Kidney glomerular epithelial cell (primary cell): ENCODE measurements around the gene MED12L.
"Not testable (repeated sequence)": the region's sequence is repeated elsewhere in the genome, so short reads cannot be mapped to it uniquely, and the experiment has no call there.

Experiments used
- DNase-seq: peaks from one replicate; lab custom pipeline; 2025; lab: John Stamatoyannopoulos, UW

The MED12L gene, protein sequence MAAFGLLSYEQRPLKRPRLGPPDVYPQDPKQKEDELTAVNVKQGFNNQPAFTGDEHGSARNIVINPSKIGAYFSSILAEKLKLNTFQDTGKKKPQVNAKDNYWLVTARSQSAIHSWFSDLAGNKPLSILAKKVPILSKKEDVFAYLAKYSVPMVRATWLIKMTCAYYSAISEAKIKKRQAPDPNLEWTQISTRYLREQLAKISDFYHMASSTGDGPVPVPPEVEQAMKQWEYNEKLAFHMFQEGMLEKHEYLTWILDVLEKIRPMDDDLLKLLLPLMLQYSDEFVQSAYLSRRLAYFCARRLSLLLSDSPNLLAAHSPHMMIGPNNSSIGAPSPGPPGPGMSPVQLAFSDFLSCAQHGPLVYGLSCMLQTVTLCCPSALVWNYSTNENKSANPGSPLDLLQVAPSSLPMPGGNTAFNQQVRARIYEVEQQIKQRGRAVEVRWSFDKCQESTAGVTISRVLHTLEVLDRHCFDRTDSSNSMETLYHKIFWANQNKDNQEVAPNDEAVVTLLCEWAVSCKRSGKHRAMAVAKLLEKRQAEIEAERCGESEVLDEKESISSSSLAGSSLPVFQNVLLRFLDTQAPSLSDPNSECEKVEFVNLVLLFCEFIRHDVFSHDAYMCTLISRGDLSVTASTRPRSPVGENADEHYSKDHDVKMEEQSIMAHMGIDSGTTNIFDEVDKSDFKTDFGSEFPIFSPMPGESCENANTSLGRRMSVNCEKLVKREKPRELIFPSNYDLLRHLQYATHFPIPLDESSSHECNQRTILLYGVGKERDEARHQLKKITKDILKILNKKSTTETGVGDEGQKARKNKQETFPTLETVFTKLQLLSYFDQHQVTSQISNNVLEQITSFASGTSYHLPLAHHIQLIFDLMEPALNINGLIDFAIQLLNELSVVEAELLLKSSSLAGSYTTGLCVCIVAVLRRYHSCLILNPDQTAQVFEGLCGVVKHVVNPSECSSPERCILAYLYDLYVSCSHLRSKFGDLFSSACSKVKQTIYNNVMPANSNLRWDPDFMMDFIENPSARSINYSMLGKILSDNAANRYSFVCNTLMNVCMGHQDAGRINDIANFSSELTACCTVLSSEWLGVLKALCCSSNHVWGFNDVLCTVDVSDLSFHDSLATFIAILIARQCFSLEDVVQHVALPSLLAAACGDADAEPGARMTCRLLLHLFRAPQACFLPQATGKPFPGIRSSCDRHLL (N-terminal part only)

DNA sequence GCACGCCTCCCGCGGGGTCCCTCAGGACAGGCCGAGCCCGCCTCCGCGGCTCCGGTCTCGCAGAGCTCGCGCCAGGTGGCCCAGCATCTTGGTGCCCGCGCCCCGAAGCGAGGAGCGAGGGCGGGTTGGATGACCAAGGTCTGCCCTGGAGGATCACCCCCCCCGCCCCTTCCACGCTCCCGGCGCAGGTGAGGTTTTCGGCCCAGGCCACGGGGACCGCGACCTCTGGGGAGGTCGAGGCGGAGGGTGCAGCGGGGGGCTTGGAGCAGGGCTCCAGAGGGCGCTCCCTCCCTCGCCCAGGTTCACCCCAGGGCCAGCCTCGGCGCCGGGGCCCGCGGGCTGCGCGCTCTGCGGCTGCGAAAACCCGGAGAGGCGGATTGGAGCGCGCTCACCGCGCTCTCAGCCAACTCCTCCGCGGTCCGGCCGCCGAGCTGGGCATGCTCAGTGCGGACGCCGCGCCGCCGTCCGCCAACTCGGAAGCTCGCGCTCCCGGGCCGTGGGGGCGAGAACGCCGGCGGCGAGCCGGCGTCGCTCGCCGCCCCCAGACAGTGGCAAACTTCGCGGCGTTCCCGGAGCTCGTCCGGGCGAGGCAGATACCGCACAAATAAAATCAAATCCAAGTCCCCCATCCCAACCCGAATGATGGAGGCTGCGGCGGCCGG, at the start of gene MED12L:
Gene MED12L, plus strand, starts transcription at position 438 of the 662 bp plus-strand sequence. CDS start 1,263 bp downstream, outside the sequence.
- DNase-seq: peak; percentile 22

DNA sequence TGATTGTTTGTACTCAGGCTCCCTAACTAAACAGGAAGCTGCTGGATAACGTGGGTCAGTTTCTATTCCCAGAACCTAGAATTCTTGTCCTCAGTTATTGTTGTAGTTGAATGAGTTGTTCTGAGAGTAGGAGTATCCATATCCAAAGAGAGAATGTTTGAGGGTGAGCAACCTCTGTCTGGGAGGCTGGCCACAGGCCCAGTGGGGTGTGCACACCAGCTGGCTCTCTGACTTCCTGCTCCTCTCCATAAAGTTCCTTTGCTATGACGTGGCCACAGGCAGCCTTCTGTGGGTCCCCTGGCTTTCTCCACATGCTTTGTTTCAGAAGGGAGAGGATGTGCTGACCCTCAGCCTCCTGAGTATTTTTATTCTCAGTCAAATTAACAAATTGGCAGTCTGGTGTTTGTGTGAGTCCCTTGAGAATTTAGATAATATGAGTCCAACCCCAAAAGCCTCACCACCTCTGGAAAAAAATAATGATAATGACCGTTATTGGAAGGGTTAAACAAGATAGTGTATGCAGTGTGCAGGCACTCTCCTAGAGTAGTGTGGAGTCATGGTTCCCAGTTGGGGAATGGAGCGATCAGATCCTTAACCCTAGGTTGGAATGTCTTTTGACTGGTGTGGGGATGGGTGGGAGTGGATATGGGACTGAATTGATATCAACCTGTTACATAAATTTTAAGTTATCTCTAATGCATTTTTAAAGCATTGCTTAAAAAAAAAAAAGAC, 47.6 kb upstream of the MED12L start:
- peak; percentile 91 for DNase-seq

DNA sequence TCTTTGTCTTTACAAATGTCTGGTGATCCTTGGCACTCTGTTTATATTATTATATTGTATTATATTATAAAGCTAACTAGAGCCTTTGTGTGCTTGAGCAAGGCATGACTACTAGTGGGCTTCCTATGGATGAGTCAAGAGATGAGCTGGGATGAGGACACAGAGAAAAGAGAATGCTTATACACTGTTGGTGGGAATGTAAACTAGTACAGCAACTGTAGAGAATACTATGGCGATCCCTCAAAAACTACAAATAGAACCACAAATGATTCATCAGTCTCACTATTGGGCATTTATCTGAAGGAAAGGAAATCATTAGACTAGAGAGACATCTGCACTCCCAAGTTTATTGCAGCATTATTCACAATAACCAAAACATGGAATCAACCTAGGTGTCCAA, 40.8 kb upstream of the MED12L start:
- no peak for DNase-seq

DNA sequence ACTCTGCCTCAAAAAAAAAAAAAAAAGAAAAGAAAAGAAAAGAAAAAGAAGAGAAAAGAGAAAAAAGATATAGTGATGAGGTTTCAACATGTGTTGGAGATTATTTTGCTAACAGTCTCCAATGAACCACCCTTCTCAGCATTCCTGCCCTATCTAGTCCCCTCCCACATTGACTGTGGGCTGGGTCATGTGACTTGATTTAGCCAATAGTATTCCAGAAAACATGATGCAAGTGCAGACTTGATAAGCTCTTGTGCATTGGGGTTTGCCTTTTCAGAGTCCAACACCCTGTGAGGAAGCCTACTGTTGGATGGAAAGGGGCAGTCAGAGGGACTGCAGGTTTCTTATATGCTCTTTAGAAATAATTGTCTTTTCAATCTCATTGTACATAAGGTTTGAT, 37.8 kb upstream of the MED12L start:
- DNase-seq: no peak

DNA sequence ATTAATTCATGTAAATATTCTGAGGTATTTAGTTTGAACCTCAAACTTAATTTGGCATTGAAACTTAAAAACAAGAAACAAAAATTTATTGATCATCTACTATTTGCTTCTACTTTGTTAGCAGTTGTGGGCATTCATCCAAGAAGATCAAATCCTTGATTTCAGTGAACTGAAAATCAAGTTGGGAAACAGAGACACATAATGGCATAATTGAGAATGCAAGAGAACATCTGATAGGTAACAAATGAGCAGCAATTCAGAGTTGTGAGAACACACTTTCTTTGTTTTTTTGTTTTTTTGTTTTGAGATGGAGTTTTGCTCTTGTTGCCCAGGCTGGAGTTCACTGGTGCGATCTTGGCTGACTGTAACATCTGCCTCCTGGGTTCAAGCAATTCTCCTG, 33.9 kb upstream of the MED12L start:
- DNase-seq: no peak

DNA sequence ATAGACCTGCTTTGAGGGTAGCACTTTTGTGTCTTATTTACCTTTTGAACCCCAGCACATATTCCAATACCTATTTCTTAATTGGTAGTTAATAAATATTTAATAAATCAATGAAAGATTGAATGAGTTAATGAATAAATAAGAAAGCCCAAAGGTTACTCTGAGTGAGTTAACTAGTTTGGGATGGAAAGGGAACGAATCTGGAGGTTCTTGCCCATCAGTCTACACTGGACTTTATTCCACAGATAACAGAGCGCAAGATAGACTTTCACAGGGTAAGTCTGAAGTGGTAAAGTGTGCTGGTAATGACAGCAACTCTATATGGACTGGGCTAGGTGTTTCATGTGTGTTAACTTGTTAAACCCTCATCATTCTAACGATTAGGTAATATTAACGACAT, 33.1 kb upstream of the MED12L start:
- no peak for DNase-seq

DNA sequence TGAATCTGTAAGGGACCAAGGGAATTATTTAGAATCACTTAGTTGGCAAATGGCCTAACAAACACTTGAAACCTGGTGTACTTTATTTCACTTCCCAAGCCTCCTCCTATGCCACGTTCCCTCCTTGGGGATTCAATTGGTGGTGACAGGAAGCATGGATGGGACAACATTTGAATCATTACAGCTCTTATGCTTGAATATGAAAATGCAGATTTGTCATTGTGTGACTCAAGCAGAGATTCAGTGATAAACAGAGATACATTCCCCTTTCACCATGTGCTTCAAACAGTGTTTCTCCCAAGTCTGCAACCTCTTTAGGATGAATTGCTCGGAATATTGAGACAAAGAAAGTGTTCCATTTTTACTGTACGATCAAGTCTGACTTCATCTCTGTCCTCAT, 32.7 kb upstream of the MED12L start:
- no peak for DNase-seq

DNA sequence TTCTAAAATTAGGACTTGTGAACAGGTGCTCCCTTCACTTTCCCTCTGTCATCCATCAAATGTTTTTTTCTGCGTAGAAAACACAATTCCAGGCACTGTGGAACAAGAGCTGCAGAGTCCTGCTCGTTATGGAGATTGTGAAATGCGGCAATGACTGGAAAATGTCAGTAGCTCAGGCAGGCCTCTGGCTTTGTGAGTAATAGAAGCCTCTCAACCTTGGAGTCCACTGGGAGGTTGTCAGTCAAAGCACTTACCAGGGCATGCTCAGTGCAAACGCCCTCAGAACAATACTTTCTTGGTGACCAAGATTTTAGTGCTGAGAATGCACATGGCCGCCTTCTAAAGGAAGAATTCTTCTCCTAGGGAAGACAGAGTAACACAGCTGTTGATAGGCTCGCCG, 26.7 kb upstream of the MED12L start:
- DNase-seq: no peak

DNA sequence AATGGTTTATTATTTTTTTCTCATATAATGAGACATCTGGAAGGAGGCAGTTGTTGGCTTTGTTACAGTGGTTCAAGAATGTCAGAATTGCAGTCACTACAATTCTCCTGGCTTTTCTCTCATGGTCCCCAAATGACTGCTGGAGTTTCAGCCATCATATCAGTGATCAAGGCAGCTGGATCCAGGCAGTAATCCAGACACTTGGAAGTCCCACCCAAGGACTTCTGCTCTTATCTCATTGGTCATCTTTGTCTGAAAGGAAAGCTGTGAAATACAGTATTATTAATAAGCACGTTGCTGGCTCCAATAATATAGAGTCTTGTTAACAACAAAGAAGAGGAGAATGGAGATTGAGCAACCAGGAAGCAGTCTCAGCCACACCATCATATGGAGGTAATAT, 22.9 kb upstream of the MED12L start:
- DNase-seq: no peak

DNA sequence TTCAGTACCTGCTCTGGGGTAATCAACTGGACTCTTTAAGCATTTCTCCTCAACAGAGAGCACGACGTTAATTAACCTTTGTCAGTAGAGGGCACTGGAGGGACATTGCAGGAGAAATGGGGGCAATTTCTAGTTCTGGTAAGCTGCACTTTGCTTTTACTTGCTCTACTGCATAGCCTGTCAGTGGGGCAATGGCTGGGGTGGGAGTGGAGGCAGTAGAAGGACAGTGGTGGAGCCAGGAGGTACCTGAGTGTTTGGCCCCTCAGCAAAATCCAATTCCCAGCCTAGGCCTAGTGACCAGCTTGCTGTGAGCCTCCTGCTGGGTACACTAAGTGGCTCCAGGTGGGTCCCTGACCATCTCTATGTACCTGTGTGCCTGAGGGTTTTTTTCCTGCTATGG, 18.3 kb upstream of the MED12L start:
- DNase-seq: no peak

DNA sequence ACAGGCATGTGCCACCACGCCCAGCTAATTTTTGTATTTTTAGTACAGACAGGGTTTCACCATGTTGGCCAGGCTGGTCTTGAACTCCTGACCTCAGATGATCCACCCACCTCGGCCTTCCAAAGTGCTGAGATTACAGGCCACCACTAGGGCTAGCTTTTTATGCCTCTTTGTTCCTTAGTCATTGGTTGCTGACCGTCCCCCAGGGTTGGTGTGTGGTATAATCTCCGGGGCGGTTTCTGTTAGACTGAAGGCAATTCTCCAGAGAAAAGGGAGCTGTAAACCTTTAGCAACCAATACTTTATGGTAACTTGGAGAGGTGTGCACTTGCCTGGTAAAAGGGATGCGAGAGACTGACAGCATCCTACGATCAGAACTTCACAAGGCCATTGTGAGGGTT, 12.6 kb upstream of the MED12L start:
- not testable (repeated sequence) for DNase-seq

DNA sequence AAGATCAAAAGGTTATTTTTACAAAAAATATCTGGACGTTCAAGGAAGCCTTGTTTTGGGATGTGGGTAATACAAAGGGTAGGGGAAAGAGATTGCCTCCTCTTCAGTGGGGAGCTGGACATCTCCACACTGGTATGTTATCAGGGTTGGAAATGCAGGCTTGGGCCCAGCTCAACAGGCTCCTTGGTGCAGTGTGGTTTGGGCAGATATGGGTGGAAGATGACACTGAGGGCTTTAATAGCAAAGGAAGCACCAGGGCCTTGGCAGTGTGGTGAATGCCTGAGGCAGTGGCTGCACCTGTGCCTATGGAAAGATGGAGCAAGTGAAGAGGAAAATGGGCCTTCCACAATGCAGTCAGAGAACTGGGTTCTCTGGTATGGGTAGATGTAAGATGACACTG, 11.2 kb upstream of the MED12L start:
- DNase-seq: no peak

DNA sequence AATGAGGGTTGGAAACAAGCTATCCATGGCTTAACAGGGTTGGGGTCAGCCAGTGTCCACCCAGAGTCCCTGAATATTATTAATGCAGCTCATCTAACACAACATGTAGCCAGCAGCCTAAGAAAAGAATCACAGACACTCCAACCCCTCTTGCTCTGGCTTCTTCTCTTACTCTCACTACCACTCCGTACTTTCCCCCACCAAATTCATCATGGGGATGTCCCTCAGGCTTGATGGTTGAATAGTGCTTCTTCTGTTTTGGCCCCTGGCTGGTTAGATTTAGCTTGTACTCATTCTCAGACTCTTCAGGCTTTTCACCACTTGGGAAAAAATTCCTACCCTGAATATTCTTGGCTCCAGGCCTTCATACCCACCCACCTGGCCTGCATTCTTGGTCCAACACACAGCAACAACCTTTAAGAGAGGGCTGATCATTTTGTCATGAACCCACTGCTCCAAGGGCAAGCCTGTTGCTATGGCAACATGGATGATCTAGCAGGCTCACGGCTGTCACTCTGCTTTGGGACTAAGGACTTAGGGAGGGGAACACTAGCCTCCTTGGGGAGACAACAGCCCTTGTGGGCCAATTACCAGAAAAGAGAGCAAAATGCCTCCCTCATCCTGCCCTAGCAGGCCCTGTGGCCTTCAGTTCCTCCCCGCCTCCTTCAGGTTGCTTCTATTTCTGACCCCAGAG, 9.4 kb upstream of the MED12L start:
- DNase-seq: no peak

DNA sequence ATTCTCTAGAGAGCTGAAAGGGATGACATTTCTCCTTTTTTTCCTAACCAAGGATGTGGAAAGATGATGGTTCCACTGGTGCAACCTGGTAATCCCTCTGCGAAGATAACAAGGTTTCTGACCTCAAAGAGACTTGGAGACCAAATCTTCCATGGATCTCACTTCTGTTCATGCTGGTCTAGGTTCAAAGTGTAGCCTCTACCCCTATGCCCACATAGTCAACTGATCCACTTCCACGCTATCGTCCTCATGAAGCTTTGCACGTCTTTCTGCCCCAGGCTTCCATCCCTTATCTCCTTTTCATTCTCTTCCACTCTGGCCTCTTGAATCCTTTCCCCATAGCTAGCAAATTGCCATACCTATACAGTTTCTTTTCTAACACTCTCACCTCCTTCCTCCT, 8.8 kb upstream of the MED12L start:
- DNase-seq: no peak

DNA sequence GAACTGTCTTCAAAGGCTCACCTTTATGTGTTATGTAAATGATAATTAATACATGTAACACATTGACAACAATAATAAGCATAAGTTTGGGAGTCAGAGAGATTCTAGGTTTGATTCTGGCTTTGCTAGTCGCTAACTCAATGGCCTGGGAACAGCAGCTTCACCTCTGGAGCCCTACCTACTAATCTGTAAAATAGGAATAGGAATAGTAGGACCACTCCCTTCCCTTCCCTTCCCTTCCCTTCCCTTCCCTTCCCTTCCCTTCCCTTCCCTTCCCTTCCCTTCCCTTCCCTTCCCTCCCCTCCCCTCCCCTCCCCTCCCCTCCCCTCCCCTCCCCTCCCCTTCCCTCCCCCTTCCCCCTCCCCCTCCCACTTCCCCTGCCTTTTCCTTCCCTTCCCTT, 4.4 kb upstream of the MED12L start:
- not testable (repeated sequence) for DNase-seq

DNA sequence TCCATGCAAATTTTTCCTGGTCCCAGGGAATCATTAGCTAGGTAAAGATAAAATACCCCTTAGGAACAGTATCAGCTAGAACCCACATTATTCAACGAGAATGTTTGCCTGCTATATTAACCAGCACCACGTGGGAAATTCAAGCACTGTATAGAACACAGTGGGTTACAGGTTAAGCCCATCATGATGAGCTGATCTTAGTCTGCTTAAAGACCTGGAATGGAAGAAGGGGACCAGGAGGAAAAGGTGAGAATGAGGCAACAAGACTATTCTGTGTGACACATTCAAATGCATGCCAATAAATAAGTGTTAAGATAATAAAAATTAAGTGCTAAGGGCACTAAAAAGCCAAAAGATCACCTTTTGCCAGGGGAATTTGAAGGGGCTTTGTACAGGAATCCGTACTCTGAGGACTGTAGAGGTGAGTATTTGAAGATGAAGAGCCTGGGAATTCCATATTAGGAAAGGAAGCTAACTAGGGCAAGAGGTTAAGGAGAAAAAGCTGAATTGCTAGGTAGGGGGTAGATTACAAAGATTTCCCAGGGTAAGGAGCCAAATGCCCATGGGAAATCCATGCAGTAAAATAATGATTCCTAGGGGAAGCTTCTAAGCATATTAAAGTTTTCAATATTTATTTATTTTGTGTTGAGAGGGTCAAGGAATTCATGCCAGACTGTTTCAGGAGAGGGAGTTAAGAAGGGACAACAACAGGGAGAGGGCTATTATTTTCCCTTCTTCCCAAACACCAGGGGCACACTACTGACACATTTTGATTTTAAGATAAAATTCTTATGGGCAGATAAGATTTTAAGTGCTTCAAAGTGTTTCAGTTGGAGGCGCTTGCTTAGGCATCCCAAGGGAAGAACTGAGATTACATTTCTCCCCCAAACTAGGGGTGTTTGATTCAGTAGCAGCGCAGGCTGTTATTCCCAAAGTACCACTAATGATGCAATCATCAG, 2.3 kb upstream of the MED12L start:
- DNase-seq: no peak

DNA sequence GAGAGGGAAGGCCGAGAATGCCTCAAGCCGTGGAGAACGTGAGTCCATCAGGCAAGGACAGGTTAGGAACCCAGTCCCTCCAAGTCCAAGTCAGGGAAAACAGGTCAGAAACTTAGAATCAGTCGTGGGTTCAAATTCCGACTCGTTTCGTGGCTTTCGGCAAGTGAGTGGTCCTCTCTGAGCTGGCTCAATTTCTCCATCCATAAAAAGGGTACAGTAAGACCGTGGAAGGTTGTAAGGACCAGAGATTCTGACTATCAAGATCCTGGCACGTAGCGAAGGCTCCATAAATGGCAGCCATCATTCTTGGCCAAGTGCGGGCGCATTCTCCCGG, 604 bp upstream of the MED12L start:
- DNase-seq: no peak

DNA sequence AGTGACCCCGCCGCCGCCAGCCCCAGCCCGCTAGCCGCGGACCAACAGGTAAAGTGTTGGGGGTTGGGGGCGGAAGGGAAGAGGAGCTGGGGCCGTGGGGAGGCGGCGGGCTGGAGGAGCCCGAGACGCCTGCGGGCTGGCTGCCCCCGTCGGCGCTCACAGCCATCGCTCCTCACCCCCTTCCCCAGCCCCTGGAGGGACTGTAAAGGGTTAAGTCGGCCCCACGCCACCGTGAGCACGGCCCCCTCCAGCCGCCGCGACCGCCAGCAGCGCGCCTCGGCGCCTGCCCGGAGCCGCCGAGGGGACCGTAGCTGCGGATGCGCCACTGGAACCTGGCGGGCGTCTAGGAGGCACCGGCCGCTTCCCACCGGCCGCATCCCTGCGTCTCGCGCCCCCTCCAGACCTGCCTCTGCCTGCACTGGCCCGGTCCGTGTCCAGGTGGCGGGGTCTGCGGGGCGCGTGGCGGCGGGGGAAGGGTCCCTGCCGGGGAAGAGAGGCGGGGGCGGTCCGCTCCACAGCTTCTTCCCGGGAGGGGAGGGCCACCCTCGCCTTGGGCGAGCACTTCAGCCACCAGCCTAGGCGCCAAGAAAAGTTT, 522 bp downstream of the MED12L start:
- DNase-seq: no peak
